ENCODE measurements around the gene CAMK2D.

DNA sequence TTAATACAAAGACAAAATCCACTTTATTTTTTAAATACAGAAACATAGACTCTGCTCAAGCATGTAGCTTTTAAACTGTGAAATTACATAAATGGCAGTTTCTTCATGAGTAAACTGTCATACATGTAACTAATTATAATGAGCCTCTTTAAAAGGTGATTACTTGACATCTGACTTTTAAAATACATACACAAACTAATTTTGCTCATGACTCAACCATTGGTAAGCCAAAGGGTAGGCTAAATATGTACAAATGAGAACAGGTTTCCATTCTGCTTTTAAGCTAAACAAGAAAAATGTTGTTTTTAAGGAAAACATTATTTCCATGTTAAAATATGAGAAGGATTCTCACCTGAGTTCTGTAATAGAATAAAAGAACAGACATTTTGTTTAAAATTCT is 27.9 kb downstream of the CAMK2D start:
- TF ChIP-seq, protein P1, sequence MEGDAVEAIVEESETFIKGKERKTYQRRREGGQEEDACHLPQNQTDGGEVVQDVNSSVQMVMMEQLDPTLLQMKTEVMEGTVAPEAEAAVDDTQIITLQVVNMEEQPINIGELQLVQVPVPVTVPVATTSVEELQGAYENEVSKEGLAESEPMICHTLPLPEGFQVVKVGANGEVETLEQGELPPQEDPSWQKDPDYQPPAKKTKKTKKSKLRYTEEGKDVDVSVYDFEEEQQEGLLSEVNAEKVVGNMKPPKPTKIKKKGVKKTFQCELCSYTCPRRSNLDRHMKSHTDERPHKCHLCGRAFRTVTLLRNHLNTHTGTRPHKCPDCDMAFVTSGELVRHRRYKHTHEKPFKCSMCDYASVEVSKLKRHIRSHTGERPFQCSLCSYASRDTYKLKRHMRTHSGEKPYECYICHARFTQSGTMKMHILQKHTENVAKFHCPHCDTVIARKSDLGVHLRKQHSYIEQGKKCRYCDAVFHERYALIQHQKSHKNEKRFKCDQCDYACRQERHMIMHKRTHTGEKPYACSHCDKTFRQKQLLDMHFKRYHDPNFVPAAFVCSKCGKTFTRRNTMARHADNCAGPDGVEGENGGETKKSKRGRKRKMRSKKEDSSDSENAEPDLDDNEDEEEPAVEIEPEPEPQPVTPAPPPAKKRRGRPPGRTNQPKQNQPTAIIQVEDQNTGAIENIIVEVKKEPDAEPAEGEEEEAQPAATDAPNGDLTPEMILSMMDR (conservative IDR thresholded peaks at IDR 0.05) = no peak
- no peak for TF ChIP-seq EZH2 (IDR thresholded peaks at IDR 0.05; ENCODE audit: low read depth)

Data from PC-9 (cell line).